CD14-positive monocyte (primary cell): ENCODE data around the gene TMEM116. TPM values are rescaled to one million over a fixed set of nuclear protein-coding genes. Genes with fewer than 3 reads are reported as not detected.
"Not testable (repeated sequence)": the region's sequence is repeated elsewhere in the genome, so short reads cannot be mapped to it uniquely, and the experiment has no call there.

Experiments
- DNase-seq, 3 donors: peaks; one replicate each; pipeline ENCODE4 v3.0.0-alpha.2; 2011 to 2022
- H2AFZ ChIP-seq: 2 replicates; pipeline ENCODE4 v1.6.0; 2012; ENCODE audit warnings: mild to moderate bottlenecking, low read depth, low read length, inconsistent platforms; ENCODE audit not compliant: insufficient read depth, poor library complexity, severe bottlenecking
- H3K27ac ChIP-seq, 2 donors: 1 replicate in 1 of 2; 2 replicates in 1 of 2; pipeline ENCODE4 v1.5.1; 2012 to 2013; ENCODE audit warnings: low read length in 2 of 2, control low read depth in 1 of 2, inconsistent platforms in 1 of 2, low read depth in 1 of 2, mild to moderate bottlenecking in 1 of 2
- H3K27me3 ChIP-seq, 2 donors: one replicate each; pipeline versions ENCODE4 v1.6.0 to v1.6.1; 2011 to 2013; ENCODE audit warnings: low read length in 2 of 2; ENCODE audit not compliant: control insufficient read depth in 2 of 2, insufficient read depth in 2 of 2
- H3K36me3 ChIP-seq, 2 donors: replicated peaks in 1 of 2; 1 replicate in 1 of 2; 2 replicates in 1 of 2; pipeline versions ENCODE4 v1.5.1 to v1.6.1; 2012 to 2013; ENCODE audit warnings: low read length in 2 of 2, control low read depth in 1 of 2, inconsistent platforms in 1 of 2, mild to moderate bottlenecking in 1 of 2; ENCODE audit not compliant: insufficient read depth in 2 of 2, control insufficient read depth in 1 of 2
- H3K4me1 ChIP-seq, 2 donors: 1 replicate in 1 of 2; 2 replicates in 1 of 2; pipeline versions ENCODE4 v1.5.1 to v1.6.1; 2012 to 2013; ENCODE audit warnings: low read length in 2 of 2, control low read depth in 1 of 2, inconsistent platforms in 1 of 2, mild to moderate bottlenecking in 1 of 2, moderate library complexity in 1 of 2; ENCODE audit not compliant: insufficient read depth in 2 of 2, control insufficient read depth in 1 of 2
- H3K4me2 ChIP-seq: replicated peaks from 2 replicates; pipeline ENCODE3; 2012; ENCODE audit warnings: low read length, moderate library complexity, mild to moderate bottlenecking; ENCODE audit not compliant: poor library complexity, severe bottlenecking; ENCODE audit errors: extremely low read depth
- H3K4me3 ChIP-seq, 3 experiments: fragments of 200-600 bp in 1 of 3; sonication (generic) in 1 of 3; replicated peaks in 1 of 3; 1 replicate in 2 of 3; 2 replicates in 1 of 3; pipeline ENCODE4 v1.5.1; 2011 to 2013; ENCODE audit warnings: low read length in 3 of 3, mild to moderate bottlenecking in 3 of 3, control low read depth in 2 of 3, low read depth in 2 of 3, inconsistent platforms in 1 of 3, moderate library complexity in 1 of 3
- H3K79me2 ChIP-seq: 2 replicates; pipeline ENCODE4 v1.6.0; 2012; ENCODE audit warnings: mild to moderate bottlenecking, control low read depth, inconsistent platforms, low read length, moderate library complexity; ENCODE audit not compliant: insufficient read depth
- H3K9ac ChIP-seq: 2 replicates; pipeline ENCODE4 v1.6.0; 2017; ENCODE audit warnings: low read length, mild to moderate bottlenecking; ENCODE audit not compliant: insufficient read depth, poor library complexity, severe bottlenecking
- H3K9me3 ChIP-seq, 2 donors: replicated peaks in 1 of 2; 1 replicate in 1 of 2; 2 replicates in 1 of 2; pipeline versions ENCODE4 v1.5.1 to v1.6.1; 2012 to 2013; ENCODE audit warnings: low read length in 2 of 2, control low read depth in 1 of 2; ENCODE audit not compliant: control insufficient read depth in 1 of 2, insufficient read depth in 1 of 2
- H4K20me1 ChIP-seq: 2 replicates; pipeline ENCODE4 v1.6.0; 2012; ENCODE audit warnings: mild to moderate bottlenecking, low read length, control low read depth, moderate library complexity; ENCODE audit not compliant: insufficient read depth
- H3K27ac Mint-ChIP-seq, 7 donors: one replicate each; pipeline ENCODE4 v1.8.0; 2020; ENCODE audit warnings: mild to moderate bottlenecking in 7 of 7, mixed read lengths in 7 of 7, moderate library complexity in 6 of 7, inconsistent platforms in 2 of 7
- H3K27me3 Mint-ChIP-seq, 3 donors: one replicate each; pipeline ENCODE4 v1.8.0; 2021 to 2022; ENCODE audit warnings: low read depth in 3 of 3, mild to moderate bottlenecking in 3 of 3, mixed read lengths in 3 of 3, moderate library complexity in 3 of 3, inconsistent platforms in 1 of 3
- H3K36me3 Mint-ChIP-seq, 2 donors: one replicate each; pipeline ENCODE4 v1.8.0; 2020; ENCODE audit warnings: mixed read lengths in 2 of 2, inconsistent platforms in 1 of 2, mild to moderate bottlenecking in 1 of 2
- H3K4me1 Mint-ChIP-seq: one replicate; pipeline ENCODE4 v1.8.0; 2020; ENCODE audit warnings: mild to moderate bottlenecking, mixed read lengths
- H3K4me3 Mint-ChIP-seq, 2 donors: one replicate each; pipeline ENCODE4 v1.8.0; 2020; ENCODE audit warnings: mild to moderate bottlenecking in 2 of 2, mixed read lengths in 2 of 2, moderate library complexity in 1 of 2
- H3K9me3 Mint-ChIP-seq, 7 donors: one replicate each; pipeline ENCODE4 v1.8.0; 2020 to 2022; ENCODE audit warnings: mixed read lengths in 7 of 7, mild to moderate bottlenecking in 6 of 7, moderate library complexity in 6 of 7, inconsistent platforms in 2 of 7
- CTCF ChIP-seq: fragments of 200-600 bp; IDR thresholded peaks from one replicate; pipeline ENCODE4 v1.8.0; 2022; ENCODE audit warnings: antibody characterized with exemption, mild to moderate bottlenecking
- WGBS: methylation state at CpG from one replicate; pipeline ENCODE4 v1.1.5; 2013; ENCODE audit warnings: missing lambda C conversion rate; ENCODE audit not compliant: insufficient coverage; 5-methylcytosine and 5-hydroxymethylcytosine counted together
- intact Hi-C, 2 donors: fragments of 100-400 bp; cut with micrococcal nuclease; formaldehyde crosslinking; loops; one replicate each; pipeline versions ENCODE4 v1.15.0 to v1.15.1; 2023
- polyA plus RNA-seq, 3 donors: library from polyadenylated mRNA; depleted of rRNA in 1 of 3; unstranded in 2 of 3; stranded (reverse) in 1 of 3; fragments of 300-500 nt in 2 of 3; fragments of >200 nt in 1 of 3; fragmentation: Illumina TruSeq in 2 of 3; gene quantifications; 1 replicate in 2 of 3; 2 replicates in 1 of 3; pipeline ENCODE4 v1.2.3, GENCODE V29; 2012 to 2021

TMEM116 gene
- polyA plus RNA-seq, 3 donors, result 5.6 to 11.6 (median 8.3) TPM

- H3K27ac ChIP-seq, DNase-seq, H2AFZ ChIP-seq, H3K27me3 Mint-ChIP-seq, H3K4me1 ChIP-seq, H3K4me3 Mint-ChIP-seq, H3K4me1 Mint-ChIP-seq, H3K4me2 ChIP-seq, H3K36me3 ChIP-seq, H3K9ac ChIP-seq, H4K20me1 ChIP-seq, H3K9me3 ChIP-seq, H3K36me3 Mint-ChIP-seq, H3K27me3 ChIP-seq, H3K4me3 ChIP-seq, H3K27ac Mint-ChIP-seq, H3K79me2 ChIP-seq, intact Hi-C loops: not testable (repeated sequence)
- WGBS, result no CpG with 5 or more reads among the region's 3 CpGs
- H3K9me3 Mint-ChIP-seq, result peaks cover 2 to 18% (median 9%) of the 10 kb centered on the region in 7 donors
Measured at GRCh38 chr12:111950961-111951676, 61.8 kb downstream of the TMEM116 start.

- H3K9ac ChIP-seq, result no peak overlapping the region
- H3K27me3 Mint-ChIP-seq, result no peaks in the 10 kb centered on the region
- no CpG with 5 or more reads among the region's 1 CpG for WGBS
- no peaks in the 10 kb centered on the region for H4K20me1 ChIP-seq
- no peak overlapping the region for H3K4me3 ChIP-seq
- no peaks in the 10 kb centered on the region for H3K9me3 ChIP-seq
- TF ChIP-seq CTCF, result no peak
- H3K36me3 ChIP-seq, result no peaks in the 10 kb centered on the region
- no peaks in the 10 kb centered on the region for H3K27me3 ChIP-seq
- intact Hi-C loops, result loop anchor here (10.0 kb wide), 1 partner anchor 71 kb away; the partner anchor contains the start of genes ERP29 (in 2 of the 2) and TMEM116 (in 2 of the 2)
- no peak overlapping the region for H3K4me3 Mint-ChIP-seq
- peaks cover 0 to 2% (median 0%) of the 10 kb centered on the region in 7 donors for H3K9me3 Mint-ChIP-seq
- DNase-seq, result no peak
- no peak overlapping the region for H3K27ac Mint-ChIP-seq
- H3K27ac ChIP-seq, result no peak overlapping the region
- no peaks in the 10 kb centered on the region for H3K79me2 ChIP-seq
- no peak overlapping the region for H2AFZ ChIP-seq
- peaks cover 3% of the 10 kb centered on the region for H3K4me1 Mint-ChIP-seq
- peaks cover 0 to 4% of the 10 kb centered on the region in 2 donors for H3K36me3 Mint-ChIP-seq
- no peak overlapping the region for H3K4me2 ChIP-seq
- H3K4me1 ChIP-seq, result no peaks in the 10 kb centered on the region
Measured at GRCh38 chr12:111943929-111944328, 69.0 kb downstream of the TMEM116 start.
